AML-193 (cell line): ENCODE results near the gene MED22.
"Not testable (repeated sequence)": the region's sequence is repeated elsewhere in the genome, so short reads cannot be mapped to it uniquely, and the experiment has no call there.

Experiments
- DNase-seq, 2 experiments: peaks; one replicate each; lab custom pipeline; 2025; lab: John Stamatoyannopoulos, UW

The MED22 gene

GRCh38 chr9:133347985-133348717, at the start of gene MED22, which contains the start of gene RPL7A:
TSS of gene MED22 (minus strand) at chr9:133348131. CDS start at chr9:133346662, 1,469 bp downstream.
TSS of gene RPL7A (plus strand) at chr9:133348218. CDS start at chr9:133348244, 26 bp downstream.
- DNase-seq, result peak; percentile 90 to 94

- DNase-seq, result no peak
Measured at GRCh38 chr9:133397370-133397769, 49.4 kb upstream of the MED22 start.

DNA sequence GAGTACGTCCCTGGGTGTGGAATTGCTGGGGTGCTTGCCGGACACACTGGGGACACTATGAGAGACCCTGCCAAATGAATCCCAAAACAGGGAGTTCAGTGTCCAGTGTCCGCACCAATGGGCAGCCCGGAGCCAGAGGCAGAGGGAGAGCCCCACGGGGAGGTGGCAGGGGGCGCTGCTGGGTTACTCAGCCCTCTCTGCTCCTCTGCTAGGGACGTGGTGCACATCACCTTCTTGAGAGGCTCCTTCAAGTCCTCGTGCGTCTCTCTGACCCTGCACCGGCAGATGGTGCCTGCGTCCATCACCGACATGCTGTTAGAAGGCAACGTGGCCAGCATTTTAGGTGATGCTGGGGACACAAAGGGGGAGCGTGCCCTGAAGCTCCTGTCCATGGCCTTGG, 49.0 kb upstream of the MED22 start:
- no peak for DNase-seq

DNA sequence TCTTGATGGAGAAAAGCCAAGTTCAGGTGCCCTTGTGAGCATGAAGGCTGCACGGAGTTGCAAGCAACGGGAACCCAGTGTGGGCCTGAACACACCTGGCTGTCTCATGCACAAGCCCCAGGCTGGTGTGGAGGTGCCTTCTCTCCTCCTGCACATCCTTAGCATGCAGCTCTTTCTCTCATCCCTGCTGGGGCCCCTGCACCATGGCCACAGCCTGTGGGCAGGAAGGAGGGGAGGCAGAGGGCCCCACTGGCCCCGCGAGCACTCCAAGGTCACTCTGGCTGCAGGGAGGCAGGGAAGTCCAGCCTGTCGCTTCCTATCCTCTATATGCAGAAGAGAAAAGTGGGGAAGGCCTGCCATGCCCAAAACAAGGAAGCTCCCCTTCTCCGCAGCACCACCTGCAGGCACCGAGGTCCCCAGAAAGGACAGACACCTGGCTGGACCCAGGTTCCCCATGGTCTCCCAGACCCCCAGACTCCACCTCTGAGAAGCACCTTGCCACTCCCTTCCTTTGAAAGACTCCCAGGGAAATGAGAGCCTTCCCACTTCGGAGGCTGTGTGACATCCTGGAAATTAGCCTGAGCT, 46.8 kb upstream of the MED22 start:
- DNase-seq, result no peak

- no peak for DNase-seq
Measured at GRCh38 chr9:133393399-133393798, 45.5 kb upstream of the MED22 start.

DNA sequence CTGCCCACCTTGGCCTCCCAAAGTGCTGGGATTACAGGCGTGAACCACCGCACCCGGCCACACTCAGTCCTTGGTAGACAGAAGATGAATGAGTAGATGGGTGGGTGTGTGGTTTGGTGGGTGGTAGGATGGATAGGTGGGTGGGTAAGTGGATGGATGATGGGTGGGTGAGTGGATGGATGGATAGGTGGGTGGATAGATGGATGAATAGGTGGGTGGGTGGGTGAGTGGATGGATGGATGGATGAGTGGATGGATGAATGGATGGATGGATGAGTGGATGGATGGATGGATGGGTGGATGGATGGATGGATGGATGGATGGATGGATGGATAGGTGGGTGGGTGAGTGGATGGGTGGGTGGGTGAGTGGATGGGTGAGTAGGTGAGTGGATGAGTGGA, 44.4 kb upstream of the MED22 start:
- DNase-seq, result not testable (repeated sequence)

DNA sequence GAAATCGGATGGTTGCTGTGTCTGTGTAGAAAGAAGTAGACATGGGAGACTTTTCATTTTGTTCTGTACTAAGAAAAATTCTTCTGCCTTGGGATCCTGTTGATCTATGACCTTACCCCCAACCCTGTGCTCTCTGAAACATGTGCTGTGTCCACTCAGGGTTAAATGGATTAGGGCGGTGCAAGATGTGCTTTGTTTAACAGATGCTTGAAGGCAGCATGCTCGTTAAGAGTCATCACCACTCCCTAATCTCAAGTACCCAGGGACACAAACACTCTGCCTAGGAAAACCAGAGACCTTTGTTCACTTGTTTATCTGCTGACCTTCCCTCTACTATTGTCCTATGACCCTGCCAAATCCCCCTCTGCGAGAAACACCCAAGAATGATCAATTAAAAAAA, 43.5 kb upstream of the MED22 start:
- DNase-seq, result not testable (repeated sequence)

GRCh38 chr9:133390713-133391112, 42.8 kb upstream of the MED22 start:
- no peak for DNase-seq

DNA sequence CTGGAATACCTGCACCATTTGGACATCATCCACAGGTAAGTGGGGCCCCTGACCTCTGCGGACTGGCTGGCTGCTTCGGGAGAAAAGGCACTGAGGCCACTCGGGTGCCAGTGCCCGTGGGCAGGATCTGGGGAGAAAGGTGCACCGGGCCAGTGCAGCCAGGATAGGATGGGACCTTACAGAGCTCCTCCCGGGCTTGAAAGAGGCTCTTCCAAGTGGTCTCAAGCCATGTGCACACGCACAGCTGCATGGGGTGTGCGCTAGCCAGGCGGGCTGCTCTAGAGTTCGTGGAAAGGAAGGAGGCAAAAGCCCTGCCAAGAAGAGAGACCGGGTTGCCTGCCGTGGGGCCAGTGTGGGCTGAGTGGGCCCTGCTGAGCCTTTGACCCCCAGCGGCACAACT, 41.6 kb upstream of the MED22 start:
- no peak for DNase-seq

GRCh38 chr9:133389025-133389557, 41.2 kb upstream of the MED22 start:
- no peak for DNase-seq

DNA sequence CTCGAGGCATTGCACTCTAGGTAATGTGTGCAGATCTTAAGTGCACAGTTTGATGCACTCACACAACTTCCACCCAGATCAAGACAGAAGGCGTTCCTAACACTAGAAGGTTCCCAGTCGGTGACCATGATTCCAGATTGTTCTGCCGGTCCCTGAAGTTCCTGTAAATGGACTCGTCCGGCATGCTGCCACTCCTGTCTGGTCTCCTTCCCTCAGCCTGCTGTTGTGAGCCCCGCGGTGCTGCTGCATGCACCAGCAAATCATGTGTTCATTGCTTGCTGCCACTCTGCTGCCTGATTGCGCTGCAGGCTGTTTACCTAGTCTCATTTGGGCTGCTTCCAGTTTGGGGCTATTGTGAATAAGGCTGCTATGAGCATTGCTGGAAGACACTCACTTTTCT, 39.7 kb upstream of the MED22 start:
- no peak for DNase-seq

GRCh38 chr9:133386338-133386737, 38.4 kb upstream of the MED22 start:
- DNase-seq, result no peak

DNA sequence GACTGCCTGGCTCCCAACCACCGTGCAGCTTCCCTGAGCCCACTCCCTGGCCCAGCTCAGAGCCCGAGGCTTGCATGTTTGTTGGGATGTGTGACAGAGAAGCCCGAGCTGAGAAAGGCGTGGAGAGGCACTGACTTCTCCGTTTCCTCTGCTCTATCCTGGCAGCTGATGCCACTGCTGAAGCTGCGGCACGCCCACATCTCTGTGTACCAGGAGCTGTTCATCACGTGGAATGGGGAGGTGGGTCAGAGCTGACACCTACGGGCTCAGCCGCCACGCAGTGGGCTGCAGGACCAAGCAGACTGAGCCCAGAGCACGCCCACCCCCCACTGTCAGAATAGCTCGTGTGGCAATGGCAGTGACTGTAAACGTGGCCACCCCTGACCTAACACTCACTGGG, 37.5 kb upstream of the MED22 start:
- DNase-seq, result no peak

GRCh38 chr9:133384736-133385321, 36.9 kb upstream of the MED22 start:
- DNase-seq, result no peak

- DNase-seq, result no peak
Measured at GRCh38 chr9:133383438-133383837, 35.5 kb upstream of the MED22 start.

GRCh38 chr9:133382507-133383141, 34.7 kb upstream of the MED22 start:
- no peak for DNase-seq

DNA sequence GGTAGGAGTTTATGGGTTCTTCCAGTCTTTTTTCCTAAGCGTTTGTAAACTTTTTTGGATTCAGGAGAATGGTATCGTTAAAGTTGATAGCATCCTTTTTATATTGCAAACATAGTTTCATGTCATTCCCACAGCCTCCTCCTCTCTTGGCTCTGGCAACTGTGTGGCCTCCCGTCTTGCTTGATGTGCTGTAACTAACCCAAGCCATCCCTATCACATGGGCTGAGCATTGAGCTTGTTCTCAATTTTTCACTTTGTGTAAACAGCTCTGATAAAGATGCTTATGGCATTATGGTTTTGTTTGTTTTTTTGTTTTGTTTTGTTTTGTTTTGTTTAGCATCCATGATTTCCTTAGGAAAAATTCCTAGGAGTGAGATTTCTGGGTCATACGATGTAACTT, 32.8 kb upstream of the MED22 start:
- no peak for DNase-seq

GRCh38 chr9:133379153-133380086, 31.5 kb upstream of the MED22 start:
- DNase-seq, result no peak

DNA sequence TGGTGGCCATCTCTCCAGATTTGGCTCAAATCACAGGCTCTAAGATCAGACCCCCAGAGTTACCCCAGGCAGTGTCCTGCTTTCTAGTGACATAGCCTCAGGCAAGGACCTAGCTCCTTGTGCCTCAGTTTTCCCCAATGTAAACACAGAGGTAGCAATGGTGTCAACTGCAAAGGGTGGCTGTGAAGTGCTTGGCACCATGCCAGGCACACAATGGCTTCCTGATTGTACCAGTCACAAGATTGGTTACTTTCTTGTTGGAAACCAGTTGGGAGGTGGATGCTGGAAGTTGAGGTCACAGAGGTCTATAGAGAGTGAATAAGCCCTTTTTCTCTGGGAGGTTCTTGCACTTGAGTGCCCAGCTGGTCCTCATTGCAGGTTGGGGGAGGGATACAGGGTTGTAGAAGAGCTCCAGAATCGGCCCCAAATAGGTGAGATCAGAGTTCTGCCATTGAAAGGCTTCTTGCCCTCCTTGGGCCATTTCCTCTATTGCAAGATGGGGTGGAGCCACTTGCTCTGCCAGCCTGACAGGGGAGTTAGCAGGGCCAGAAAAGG, 30.6 kb upstream of the MED22 start:
- DNase-seq, result no peak

DNA sequence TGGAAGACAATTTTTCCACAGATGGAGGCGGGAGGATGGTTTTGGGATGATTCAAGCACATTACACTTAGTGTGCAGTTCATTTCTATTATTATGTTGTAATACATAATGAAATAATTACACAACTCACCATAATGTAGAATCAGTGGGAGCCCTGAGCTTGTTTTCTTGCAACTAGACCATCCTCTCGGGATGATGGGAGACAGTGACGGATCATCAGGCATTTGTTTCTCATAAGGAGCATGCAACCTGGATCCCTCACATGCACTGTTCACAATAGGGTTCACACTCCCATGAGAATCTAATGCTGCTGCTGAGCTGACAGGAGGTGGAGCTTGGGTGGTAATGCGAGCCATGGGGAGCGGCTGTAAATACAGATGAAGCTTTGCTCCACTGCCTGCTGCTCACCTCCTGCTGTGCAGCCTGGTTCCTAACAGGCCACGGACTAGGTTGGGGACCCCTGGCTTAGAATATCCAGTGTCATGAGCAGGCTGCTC, 29.8 kb upstream of the MED22 start:
- DNase-seq, result no peak

- DNase-seq, result not testable (repeated sequence)
Measured at GRCh38 chr9:133377280-133377679, 29.3 kb upstream of the MED22 start.
